SK-N-SH treated with all-trans-retinoic acid at 6 μM for 48 hours (cell line): ENCODE data around the gene PPP1R7.

Experiments used
- ATAC-seq: fragments of 200-7000 bp; cut with Tn5 transposase; 3 replicates; pipeline ENCODE4 v1.9.1; 2020; ENCODE audit warnings: mild to moderate bottlenecking, moderate library complexity
- ARNTL ChIP-seq: fragments of 450-650 bp; formaldehyde crosslinking; IDR thresholded peaks from 2 replicates; pipeline ENCODE4 v1.5.0; 2020; ENCODE audit warnings: low read depth, mild to moderate bottlenecking, moderate library complexity, borderline replicate concordance
- BACH2 ChIP-seq: fragments of 250-450 bp; sonication (Bioruptor Pico); IDR thresholded peaks from 2 replicates; pipeline ENCODE4 v1.9.0; 2021; ENCODE audit warnings: mild to moderate bottlenecking, borderline replicate concordance
- ESRRG ChIP-seq: fragments of 250-450 bp; sonication (Bioruptor Pico); IDR thresholded peaks from 2 replicates; pipeline ENCODE4 v1.6.1; 2021; ENCODE audit warnings: mild to moderate bottlenecking
- ISL1 ChIP-seq: fragments of 250-450 bp; sonication (Bioruptor Pico); IDR thresholded peaks from 2 replicates; pipeline ENCODE4 v2.1.2; 2022; ENCODE audit warnings: mild to moderate bottlenecking, moderate library complexity
- OSR1 ChIP-seq: fragments of 250-450 bp; sonication (Bioruptor Pico); IDR thresholded peaks from 2 replicates; pipeline ENCODE4 v1.8.0; 2022; ENCODE audit warnings: moderate library complexity, mild to moderate bottlenecking, inconsistent platforms
- PPARA ChIP-seq: fragments of 250-450 bp; sonication (Bioruptor Pico); IDR thresholded peaks from 2 replicates; pipeline ENCODE4 v1.5.0; 2020; ENCODE audit warnings: mild to moderate bottlenecking, borderline replicate concordance
- RARB ChIP-seq: fragments of 250-450 bp; sonication (Bioruptor Pico); IDR thresholded peaks from 2 replicates; pipeline ENCODE4 v1.8.0; 2021; ENCODE audit warnings: mild to moderate bottlenecking, moderate library complexity
- TCF4 ChIP-seq: fragments of 250-450 bp; sonication (Bioruptor Pico); IDR thresholded peaks from 2 replicates; pipeline ENCODE4 v1.8.0; 2021; ENCODE audit warnings: mild to moderate bottlenecking, moderate library complexity, borderline replicate concordance
- TOX ChIP-seq: fragments of 250-450 bp; sonication (Bioruptor Pico); IDR thresholded peaks from 2 replicates; pipeline ENCODE4 v1.8.0; 2021; ENCODE audit warnings: mild to moderate bottlenecking, moderate library complexity, borderline replicate concordance
- ZNF565 ChIP-seq: fragments of 450-650 bp; formaldehyde crosslinking; conservative IDR thresholded peaks from 2 replicates; pipeline ENCODE4 v1.5.0; 2020; ENCODE audit warnings: low read depth, mild to moderate bottlenecking, moderate library complexity
- ZNF8 ChIP-seq: fragments of 450-650 bp; formaldehyde crosslinking; IDR thresholded peaks from 2 replicates; pipeline ENCODE4 v1.5.0; 2020; ENCODE audit warnings: mild to moderate bottlenecking, moderate library complexity
- TF ChIP-seq, protein P1 (sequence below): fragments of 250-450 bp; sonication (Bioruptor Pico); IDR thresholded peaks from 2 replicates; pipeline ENCODE4 v1.5.1; 2020; ENCODE audit warnings: low read depth, mild to moderate bottlenecking, moderate library complexity
- TF ChIP-seq, protein P2 (sequence below): fragments of 250-450 bp; sonication (Bioruptor Pico); IDR thresholded peaks from 2 replicates; pipeline ENCODE4 v1.5.0; 2020; ENCODE audit warnings: mild to moderate bottlenecking, moderate library complexity
- TF ChIP-seq, protein P3 (sequence below): fragments of 250-450 bp; sonication (Bioruptor Pico); IDR thresholded peaks from 2 replicates; pipeline ENCODE4 v1.5.1; 2021; ENCODE audit warnings: mild to moderate bottlenecking, moderate library complexity
- TF ChIP-seq, protein P4 (sequence below): fragments of 250-450 bp; sonication (Bioruptor Pico); IDR thresholded peaks from 2 replicates; pipeline ENCODE4 v1.8.0; 2020; ENCODE audit warnings: mild to moderate bottlenecking, moderate library complexity, borderline replicate concordance
- TF ChIP-seq, protein P5 (sequence below): fragments of 250-450 bp; sonication (Bioruptor Pico); IDR thresholded peaks from 2 replicates; pipeline ENCODE4 v1.8.0; 2021; ENCODE audit warnings: low read depth, mild to moderate bottlenecking, moderate library complexity, borderline replicate concordance

PPP1R7 gene

DNA sequence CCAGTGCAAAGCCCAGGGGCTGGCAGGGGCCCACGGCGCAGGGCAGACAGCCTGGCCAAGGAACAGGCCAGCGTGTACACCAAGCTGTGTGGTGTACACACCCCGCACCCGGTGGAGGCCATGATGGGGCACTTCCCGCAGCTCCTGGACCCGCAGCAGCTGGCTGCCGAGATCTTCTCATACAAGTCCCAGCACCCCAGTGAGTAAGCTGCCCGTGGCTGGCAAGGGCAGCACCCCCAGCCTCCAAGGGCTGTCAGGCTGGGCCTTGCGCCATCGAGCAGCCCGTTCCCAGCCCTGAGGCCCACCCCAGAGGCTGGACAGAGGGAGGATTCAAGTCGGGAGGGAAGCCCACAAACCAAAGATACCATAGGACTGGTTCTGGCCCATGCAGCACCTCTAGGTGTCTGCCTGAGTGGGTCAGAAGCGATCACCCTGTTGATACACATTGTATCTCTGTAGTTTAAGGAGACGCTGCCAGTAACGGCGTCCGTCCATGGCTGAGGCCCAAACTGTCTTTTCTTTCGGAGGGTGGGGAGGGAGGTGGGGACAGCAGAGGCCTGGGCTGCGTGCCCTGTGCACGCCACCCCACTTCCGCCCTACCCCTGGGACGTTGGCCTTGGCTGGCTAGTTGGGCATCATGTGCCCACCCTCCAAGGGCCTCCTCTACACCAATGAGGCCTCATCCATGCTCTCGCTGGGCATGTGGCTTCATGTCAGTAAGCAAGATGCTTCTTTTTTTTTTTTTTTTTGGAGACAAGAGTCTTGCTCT, 31.3 kb upstream of the PPP1R7 start:
- no peak for ATAC-seq
- TF ChIP-seq, protein P1, sequence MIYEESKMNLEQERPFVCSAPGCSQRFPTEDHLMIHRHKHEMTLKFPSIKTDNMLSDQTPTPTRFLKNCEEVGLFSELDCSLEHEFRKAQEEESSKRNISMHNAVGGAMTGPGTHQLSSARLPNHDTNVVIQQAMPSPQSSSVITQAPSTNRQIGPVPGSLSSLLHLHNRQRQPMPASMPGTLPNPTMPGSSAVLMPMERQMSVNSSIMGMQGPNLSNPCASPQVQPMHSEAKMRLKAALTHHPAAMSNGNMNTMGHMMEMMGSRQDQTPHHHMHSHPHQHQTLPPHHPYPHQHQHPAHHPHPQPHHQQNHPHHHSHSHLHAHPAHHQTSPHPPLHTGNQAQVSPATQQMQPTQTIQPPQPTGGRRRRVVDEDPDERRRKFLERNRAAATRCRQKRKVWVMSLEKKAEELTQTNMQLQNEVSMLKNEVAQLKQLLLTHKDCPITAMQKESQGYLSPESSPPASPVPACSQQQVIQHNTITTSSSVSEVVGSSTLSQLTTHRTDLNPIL (CRISPR knock-in tag), result no peak
- TF ChIP-seq ARNTL, result no peak
- TF ChIP-seq, protein P2, sequence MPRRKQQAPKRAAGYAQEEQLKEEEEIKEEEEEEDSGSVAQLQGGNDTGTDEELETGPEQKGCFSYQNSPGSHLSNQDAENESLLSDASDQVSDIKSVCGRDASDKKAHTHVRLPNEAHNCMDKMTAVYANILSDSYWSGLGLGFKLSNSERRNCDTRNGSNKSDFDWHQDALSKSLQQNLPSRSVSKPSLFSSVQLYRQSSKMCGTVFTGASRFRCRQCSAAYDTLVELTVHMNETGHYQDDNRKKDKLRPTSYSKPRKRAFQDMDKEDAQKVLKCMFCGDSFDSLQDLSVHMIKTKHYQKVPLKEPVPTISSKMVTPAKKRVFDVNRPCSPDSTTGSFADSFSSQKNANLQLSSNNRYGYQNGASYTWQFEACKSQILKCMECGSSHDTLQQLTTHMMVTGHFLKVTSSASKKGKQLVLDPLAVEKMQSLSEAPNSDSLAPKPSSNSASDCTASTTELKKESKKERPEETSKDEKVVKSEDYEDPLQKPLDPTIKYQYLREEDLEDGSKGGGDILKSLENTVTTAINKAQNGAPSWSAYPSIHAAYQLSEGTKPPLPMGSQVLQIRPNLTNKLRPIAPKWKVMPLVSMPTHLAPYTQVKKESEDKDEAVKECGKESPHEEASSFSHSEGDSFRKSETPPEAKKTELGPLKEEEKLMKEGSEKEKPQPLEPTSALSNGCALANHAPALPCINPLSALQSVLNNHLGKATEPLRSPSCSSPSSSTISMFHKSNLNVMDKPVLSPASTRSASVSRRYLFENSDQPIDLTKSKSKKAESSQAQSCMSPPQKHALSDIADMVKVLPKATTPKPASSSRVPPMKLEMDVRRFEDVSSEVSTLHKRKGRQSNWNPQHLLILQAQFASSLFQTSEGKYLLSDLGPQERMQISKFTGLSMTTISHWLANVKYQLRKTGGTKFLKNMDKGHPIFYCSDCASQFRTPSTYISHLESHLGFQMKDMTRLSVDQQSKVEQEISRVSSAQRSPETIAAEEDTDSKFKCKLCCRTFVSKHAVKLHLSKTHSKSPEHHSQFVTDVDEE (CRISPR knock-in tag), result no peak
- TF ChIP-seq BACH2 (CRISPR knock-in tag), result no peak
- TF ChIP-seq ESRRG (CRISPR knock-in tag), result no peak

DNA sequence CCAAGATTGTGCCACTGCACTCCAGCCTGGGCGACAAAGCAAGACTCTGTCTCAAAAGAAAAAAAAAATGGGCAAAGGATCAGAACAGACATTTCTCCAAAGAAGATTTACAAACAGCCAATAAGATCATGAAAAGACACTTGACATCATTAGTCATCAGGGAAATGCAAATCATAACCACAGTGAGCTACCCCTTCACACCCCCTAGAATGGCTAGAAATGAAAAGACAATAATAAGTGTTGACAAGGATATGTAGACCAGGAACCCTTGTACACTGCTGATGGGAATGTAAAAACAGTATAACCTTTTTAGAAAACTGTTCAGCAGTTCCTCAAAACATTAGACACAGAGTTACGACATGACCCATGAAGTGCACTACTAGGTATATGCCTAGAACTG, 29.8 kb upstream of the PPP1R7 start:
- TF ChIP-seq ZNF565 (CRISPR knock-in tag), result no peak
- TF ChIP-seq ESRRG (CRISPR knock-in tag), result no peak
- TF ChIP-seq, protein P3, sequence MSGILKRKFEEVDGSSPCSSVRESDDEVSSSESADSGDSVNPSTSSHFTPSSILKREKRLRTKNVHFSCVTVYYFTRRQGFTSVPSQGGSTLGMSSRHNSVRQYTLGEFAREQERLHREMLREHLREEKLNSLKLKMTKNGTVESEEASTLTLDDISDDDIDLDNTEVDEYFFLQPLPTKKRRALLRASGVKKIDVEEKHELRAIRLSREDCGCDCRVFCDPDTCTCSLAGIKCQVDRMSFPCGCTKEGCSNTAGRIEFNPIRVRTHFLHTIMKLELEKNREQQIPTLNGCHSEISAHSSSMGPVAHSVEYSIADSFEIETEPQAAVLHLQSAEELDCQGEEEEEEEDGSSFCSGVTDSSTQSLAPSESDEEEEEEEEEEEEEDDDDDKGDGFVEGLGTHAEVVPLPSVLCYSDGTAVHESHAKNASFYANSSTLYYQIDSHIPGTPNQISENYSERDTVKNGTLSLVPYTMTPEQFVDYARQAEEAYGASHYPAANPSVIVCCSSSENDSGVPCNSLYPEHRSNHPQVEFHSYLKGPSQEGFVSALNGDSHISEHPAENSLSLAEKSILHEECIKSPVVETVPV (CRISPR knock-in tag), result no peak
- no peak for TF ChIP-seq TCF4 (CRISPR knock-in tag)
- no peak for ATAC-seq

DNA sequence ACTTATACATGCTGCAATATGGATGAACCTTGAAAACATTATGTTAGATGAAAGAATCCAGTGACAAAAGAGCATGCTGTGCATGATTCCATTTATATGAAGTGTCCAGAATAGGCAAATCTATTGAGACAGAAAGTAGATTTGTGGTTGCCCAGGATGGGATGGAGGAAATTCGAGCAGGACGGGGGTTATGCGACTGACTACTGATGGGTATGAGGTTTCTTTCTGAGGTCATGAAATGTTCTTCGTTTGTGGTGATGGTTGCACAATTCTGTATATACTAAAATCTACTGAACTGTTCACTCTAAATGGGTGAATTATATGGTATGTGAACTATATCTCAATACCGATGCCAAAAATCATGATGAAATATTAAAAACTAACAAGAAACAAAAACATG, 29.3 kb upstream of the PPP1R7 start:
- no peak for TF ChIP-seq TOX (CRISPR knock-in tag)
- TF ChIP-seq, protein P2 (CRISPR knock-in tag), result no peak
- TF ChIP-seq, protein P3 (CRISPR knock-in tag), result no peak
- TF ChIP-seq ZNF8 (CRISPR knock-in tag), result no peak
- no peak for TF ChIP-seq ARNTL
- TF ChIP-seq ISL1 (CRISPR knock-in tag), result no peak
- TF ChIP-seq, protein P4, sequence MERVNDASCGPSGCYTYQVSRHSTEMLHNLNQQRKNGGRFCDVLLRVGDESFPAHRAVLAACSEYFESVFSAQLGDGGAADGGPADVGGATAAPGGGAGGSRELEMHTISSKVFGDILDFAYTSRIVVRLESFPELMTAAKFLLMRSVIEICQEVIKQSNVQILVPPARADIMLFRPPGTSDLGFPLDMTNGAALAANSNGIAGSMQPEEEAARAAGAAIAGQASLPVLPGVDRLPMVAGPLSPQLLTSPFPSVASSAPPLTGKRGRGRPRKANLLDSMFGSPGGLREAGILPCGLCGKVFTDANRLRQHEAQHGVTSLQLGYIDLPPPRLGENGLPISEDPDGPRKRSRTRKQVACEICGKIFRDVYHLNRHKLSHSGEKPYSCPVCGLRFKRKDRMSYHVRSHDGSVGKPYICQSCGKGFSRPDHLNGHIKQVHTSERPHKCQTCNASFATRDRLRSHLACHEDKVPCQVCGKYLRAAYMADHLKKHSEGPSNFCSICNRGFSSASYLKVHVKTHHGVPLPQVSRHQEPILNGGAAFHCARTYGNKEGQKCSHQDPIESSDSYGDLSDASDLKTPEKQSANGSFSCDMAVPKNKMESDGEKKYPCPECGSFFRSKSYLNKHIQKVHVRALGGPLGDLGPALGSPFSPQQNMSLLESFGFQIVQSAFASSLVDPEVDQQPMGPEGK (CRISPR knock-in tag), result no peak
- ATAC-seq, result no peak

DNA sequence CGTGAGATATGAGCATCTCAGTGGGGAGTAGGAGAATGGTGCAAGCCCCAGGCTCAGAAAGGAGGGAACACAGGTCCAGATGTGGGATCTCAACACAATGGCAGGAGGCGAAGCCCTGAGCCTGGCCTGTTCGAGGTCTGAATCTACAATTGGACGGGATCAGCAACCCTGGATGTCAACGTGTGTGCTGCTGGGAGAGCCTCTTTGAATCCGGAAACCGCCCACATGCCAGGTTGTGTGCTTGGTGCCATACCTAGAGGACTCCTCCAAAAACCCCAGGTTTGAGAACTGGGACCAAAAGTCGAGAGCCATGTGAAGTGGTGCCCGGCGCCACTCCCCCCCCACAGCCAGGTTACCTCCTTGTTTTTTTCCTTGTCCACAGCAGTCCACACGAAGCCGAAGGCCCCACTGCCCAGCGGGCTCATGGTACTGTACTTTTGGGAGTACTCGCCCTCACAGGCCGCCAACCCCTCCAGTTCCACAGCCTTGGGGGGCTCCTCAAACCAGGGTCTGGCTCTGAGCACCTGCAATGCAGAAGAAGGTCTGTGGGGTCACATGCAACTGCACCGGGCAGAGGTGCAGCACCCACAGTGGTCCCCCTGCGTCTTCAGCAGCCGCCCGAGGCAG, 27.8 kb upstream of the PPP1R7 start:
- ATAC-seq, result no peak
- no peak for TF ChIP-seq TCF4 (CRISPR knock-in tag)
- no peak for TF ChIP-seq ARNTL
- no peak for TF ChIP-seq OSR1 (CRISPR knock-in tag)
- no peak for TF ChIP-seq RARB
- TF ChIP-seq, protein P5, sequence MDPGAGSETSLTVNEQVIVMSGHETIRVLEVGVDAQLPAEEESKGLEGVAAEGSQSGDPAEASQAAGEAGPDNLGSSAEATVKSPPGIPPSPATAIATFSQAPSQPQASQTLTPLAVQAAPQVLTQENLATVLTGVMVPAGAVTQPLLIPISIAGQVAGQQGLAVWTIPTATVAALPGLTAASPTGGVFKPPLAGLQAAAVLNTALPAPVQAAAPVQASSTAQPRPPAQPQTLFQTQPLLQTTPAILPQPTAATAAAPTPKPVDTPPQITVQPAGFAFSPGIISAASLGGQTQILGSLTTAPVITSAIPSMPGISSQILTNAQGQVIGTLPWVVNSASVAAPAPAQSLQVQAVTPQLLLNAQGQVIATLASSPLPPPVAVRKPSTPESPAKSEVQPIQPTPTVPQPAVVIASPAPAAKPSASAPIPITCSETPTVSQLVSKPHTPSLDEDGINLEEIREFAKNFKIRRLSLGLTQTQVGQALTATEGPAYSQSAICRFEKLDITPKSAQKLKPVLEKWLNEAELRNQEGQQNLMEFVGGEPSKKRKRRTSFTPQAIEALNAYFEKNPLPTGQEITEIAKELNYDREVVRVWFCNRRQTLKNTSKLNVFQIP (CRISPR knock-in tag), result no peak
- TF ChIP-seq ESRRG (CRISPR knock-in tag), result no peak
- no peak for TF ChIP-seq PPARA (CRISPR knock-in tag)
